Endothelial cell of umbilical vein (primary cell): ENCODE data around the gene CRYGN. TPM values are rescaled to one million over a fixed set of nuclear protein-coding genes. Genes with fewer than 3 reads are reported as not detected.

Experiments used
- BruUV-seq: library from RNA; stranded (reverse); fragments of 400-500 nt; replicated peaks from 2 replicates; lab custom pipeline; 2021; lab: Mats Ljungman, UMichigan
- CTCF ChIA-PET: fragments of 300-600, 350-600 bp; sonication (Branson Sonifier 250); formaldehyde crosslinking; loops from one replicate; lab custom pipeline; 2021; ENCODE audit warnings: antibody characterized with exemption, inconsistent platforms; lab: Charles Lee
- POLR2A ChIA-PET: fragments of 300-600, 350-600 bp; sonication (Branson Sonifier 250); formaldehyde crosslinking; loops from one replicate; lab custom pipeline; 2021; ENCODE audit warnings: antibody characterized with exemption, inconsistent platforms; lab: Charles Lee
- DNase-seq: peaks from one replicate; pipeline ENCODE4 v3.0.0-alpha.2; 2011; ENCODE audit warnings: low read depth, low spot score
- FAIRE-seq: peaks from 2 replicates; lab custom pipeline; 2011; peaks lifted over from hg19 to GRCh38; lab: Jason Lieb, UNC
- H2AFZ ChIP-seq: 2 replicates; pipeline ENCODE4 v1.6.0; 2012; ENCODE audit warnings: low read depth, low read length, control low read depth, inconsistent platforms
- H3K27ac ChIP-seq: 2 replicates; pipeline ENCODE4 v1.5.1; 2011; ENCODE audit warnings: low read depth, mild to moderate bottlenecking, control low read depth, low read length, moderate library complexity; ENCODE audit not compliant: insufficient read depth
- H3K27me3 ChIP-seq, 2 experiments: 2 replicates each; pipeline versions ENCODE4 v1.6.0 to v1.6.1; 2011; ENCODE audit warnings: low read length in 2 of 2, mixed read lengths in 1 of 2; ENCODE audit not compliant: control insufficient read depth in 2 of 2, insufficient read depth in 2 of 2
- H3K36me3 ChIP-seq, 2 experiments: 2 replicates in 1 of 2; 3 replicates in 1 of 2; pipeline ENCODE4 v1.5.1; 2011; ENCODE audit warnings: low read length in 2 of 2, mild to moderate bottlenecking in 1 of 2, moderate library complexity in 1 of 2; ENCODE audit not compliant: control insufficient read depth in 2 of 2, insufficient read depth in 2 of 2; ENCODE audit errors: extremely low read depth in 1 of 2
- H3K4me1 ChIP-seq: 3 replicates; pipeline ENCODE4 v1.5.1; 2011; ENCODE audit warnings: mild to moderate bottlenecking, low read length; ENCODE audit not compliant: control insufficient read depth, insufficient read depth; ENCODE audit errors: extremely low read depth
- H3K4me2 ChIP-seq: 2 replicates; pipeline ENCODE4 v1.6.1; 2011; ENCODE audit warnings: low read length, control low read depth, mixed read lengths; ENCODE audit not compliant: insufficient read depth
- H3K4me3 ChIP-seq, 3 experiments: fragments of 200-600 bp in 1 of 3; sonication (generic), shearing (Covaris generic) in 1 of 3; replicated peaks in 1 of 3; 2 replicates each; pipeline ENCODE4 v1.5.1; 2011 to 2016; ENCODE audit warnings: control low read depth in 3 of 3, low read length in 3 of 3, mild to moderate bottlenecking in 2 of 3, inconsistent platforms in 1 of 3, low read depth in 1 of 3, moderate library complexity in 1 of 3; ENCODE audit not compliant: insufficient read depth in 1 of 3
- H3K79me2 ChIP-seq: 2 replicates; pipeline ENCODE4 v1.6.0; 2012; ENCODE audit warnings: low read length, inconsistent platforms; ENCODE audit not compliant: control insufficient read depth, insufficient read depth
- H3K9ac ChIP-seq: replicated peaks from 2 replicates; pipeline ENCODE3; 2011; ENCODE audit warnings: low read length, control low read depth; ENCODE audit not compliant: insufficient read depth; ENCODE audit errors: extremely low read depth
- H3K9me1 ChIP-seq: replicated peaks from 3 replicates; pipeline ENCODE4 v1.6.0; 2011; ENCODE audit warnings: mild to moderate bottlenecking, low read length; ENCODE audit not compliant: control insufficient read depth, insufficient read depth; ENCODE audit errors: extremely low read depth
- H3K9me3 ChIP-seq: replicated peaks from 2 replicates; pipeline ENCODE4 v1.5.1; 2012; ENCODE audit warnings: low read length, inconsistent platforms; ENCODE audit not compliant: control insufficient read depth, insufficient read depth
- H4K20me1 ChIP-seq: replicated peaks from 2 replicates; pipeline ENCODE3; 2011; ENCODE audit warnings: mild to moderate bottlenecking, low read length; ENCODE audit not compliant: control insufficient read depth, insufficient read depth; ENCODE audit errors: extremely low read depth
- CTCF ChIP-seq, 2 donors: IDR thresholded peaks; 1 replicate in 1 of 2; 2 replicates in 1 of 2; pipeline ENCODE4 v1.5.1; 2011; ENCODE audit warnings: low read length in 2 of 2, mild to moderate bottlenecking in 2 of 2, moderate library complexity in 2 of 2, control low read depth in 1 of 2, inconsistent platforms in 1 of 2, low read depth in 1 of 2; ENCODE audit not compliant: insufficient read depth in 1 of 2; ENCODE audit errors: extremely low read depth in 1 of 2
- EZH2 ChIP-seq: IDR thresholded peaks from 2 replicates; pipeline ENCODE4 v1.6.1; 2012; ENCODE audit warnings: borderline replicate concordance, low read depth, mild to moderate bottlenecking, moderate library complexity, low read length, inconsistent platforms; ENCODE audit not compliant: severe bottlenecking
- FOS ChIP-seq: IDR thresholded peaks from 2 replicates; pipeline ENCODE4 v1.6.1; 2011; ENCODE audit warnings: mild to moderate bottlenecking, low read length, moderate library complexity, borderline replicate concordance; ENCODE audit not compliant: insufficient read depth
- GATA2 ChIP-seq: IDR thresholded peaks from 2 replicates; pipeline ENCODE4 v1.7.0; 2011; ENCODE audit warnings: low read depth, mild to moderate bottlenecking, moderate library complexity, mixed read lengths, low read length; ENCODE audit not compliant: insufficient read length, insufficient read depth
- JUN ChIP-seq: IDR thresholded peaks from 2 replicates; pipeline ENCODE4 v1.6.1; 2011; ENCODE audit warnings: borderline replicate concordance, low read depth; ENCODE audit not compliant: insufficient read length, insufficient read depth
- MYC ChIP-seq: IDR thresholded peaks from one replicate; pipeline ENCODE4 v1.6.1; 2011; ENCODE audit warnings: mild to moderate bottlenecking, low read depth, low read length
- POLR2A ChIP-seq: IDR thresholded peaks from 2 replicates; pipeline ENCODE4 v1.6.1; 2012; ENCODE audit warnings: low read depth, mild to moderate bottlenecking, control low read depth, low read length
- POLR2AphosphoS5 ChIP-seq: IDR thresholded peaks from 2 replicates; pipeline ENCODE4 v1.6.1; 2012; ENCODE audit warnings: low read depth, mild to moderate bottlenecking, control low read depth, low read length, moderate library complexity; ENCODE audit not compliant: insufficient read depth
- dilution Hi-C: fragments of 300-500 bp; cut with MboI; formaldehyde crosslinking; loops from one replicate; pipeline ENCODE4 v1.15.0; 2019; ENCODE audit warnings: low sequenced_read_pairs; ENCODE audit not compliant: extremely low pct_ligation_motif_present
- intact Hi-C: fragments of 100-400 bp; cut with micrococcal nuclease; formaldehyde crosslinking; loops from one replicate; pipeline ENCODE4 v1.10.0; 2022
- polyA plus RNA-seq, 4 experiments: library from polyadenylated mRNA; depleted of rRNA in 3 of 4; stranded (reverse) in 3 of 4; unstranded in 1 of 4; fragments of >200 nt; gene quantifications; 2 replicates each; pipeline versions ENCODE4 v1.2.1 to v1.2.3, GENCODE V29; 2011 to 2012; ENCODE audit warnings: missing spikeins in 1 of 4
- total RNA-seq: library from RNA; stranded (reverse); gene quantifications from 2 replicates; pipeline ENCODE4 v1.2.3, GENCODE V29; 2021
- TF ChIP-seq, protein P1 (sequence below): IDR thresholded peaks from 2 replicates; pipeline ENCODE4 v1.6.1; 2011; ENCODE audit not compliant: insufficient read depth, insufficient read length

The CRYGN gene
- total and polyA plus RNA-seq, 2 donors (not counting 3 experiments of a cell fraction or from before 2014, with no cell fraction given) = not detected

DNA sequence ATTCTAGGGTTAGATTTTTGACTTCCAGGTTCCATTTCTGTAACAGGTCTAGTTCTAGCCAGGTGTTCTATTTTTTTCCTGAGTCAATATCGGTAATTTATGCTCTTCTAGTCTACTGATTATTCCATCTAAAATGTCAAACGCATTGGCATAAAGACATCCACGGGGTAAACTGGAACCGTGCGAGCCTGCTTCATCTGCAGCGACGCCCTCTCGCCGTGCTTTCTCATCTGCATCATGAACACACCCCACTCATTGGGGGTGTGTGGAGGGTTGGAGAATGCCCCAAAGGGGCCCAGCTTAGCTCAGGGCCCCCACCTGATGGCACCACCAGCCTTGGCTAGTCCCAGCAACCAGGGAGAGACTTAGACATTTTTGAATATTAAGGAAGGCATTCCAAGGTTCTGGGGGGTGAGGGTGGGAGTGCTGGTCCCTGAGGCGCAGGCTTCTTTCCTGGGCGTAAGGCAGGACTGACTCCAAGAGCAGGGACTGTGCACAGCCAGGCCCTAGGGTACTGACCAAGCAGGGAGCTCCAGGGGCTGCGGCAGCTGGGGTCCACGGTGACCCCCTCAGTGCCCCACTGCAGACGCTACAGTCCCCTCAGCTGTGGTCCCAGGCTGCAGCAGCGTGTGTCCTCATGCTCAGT is 12.9 kb upstream of the CRYGN start:
- H3K4me3 ChIP-seq = no peak overlapping the region
- H3K27me3 ChIP-seq = no peaks in the 10 kb centered on the region
- TF ChIP-seq JUN = no peak
- TF ChIP-seq MYC = no peak
- TF ChIP-seq POLR2AphosphoS5 = no peak
- TF ChIP-seq POLR2A = no peak
- no peak for TF ChIP-seq FOS
- no peak for TF ChIP-seq GATA2
- TF ChIP-seq, protein P1, sequence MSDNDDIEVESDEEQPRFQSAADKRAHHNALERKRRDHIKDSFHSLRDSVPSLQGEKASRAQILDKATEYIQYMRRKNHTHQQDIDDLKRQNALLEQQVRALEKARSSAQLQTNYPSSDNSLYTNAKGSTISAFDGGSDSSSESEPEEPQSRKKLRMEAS = no peak
- TF ChIP-seq EZH2 = no peak
- no peak for TF ChIP-seq CTCF (IDR thresholded peaks at IDR 0.05; ENCODE audit: extremely low read depth in 1 of 2, insufficient read depth in 1 of 2, low read depth in 1 of 2, low read length in 2 of 2)
- DNase-seq = no peak
- ChIA-PET CTCF (interaction anchor here (1.5 to 5.3 kb wide), 2 partner anchors 8 to 84 kb away, joined by 3 to 38 read pairs; no protein-coding TSS in a partner anchor), POLR2A (interaction anchor here (0.8 kb wide), 1 partner anchor 103 kb away, joined by 3 read pairs; no protein-coding TSS in a partner anchor)
- dilution Hi-C loops (no loop called here), intact Hi-C loops (no loop called here)
- BruUV-seq = no TSS peak
- no peak overlapping the region for H2AFZ ChIP-seq
- no peaks in the 10 kb centered on the region for H3K9me3 ChIP-seq
- H3K9ac ChIP-seq = no peak overlapping the region
- no peaks in the 10 kb centered on the region for H3K9me1 ChIP-seq
- no peaks in the 10 kb centered on the region for H3K79me2 ChIP-seq
- no peaks in the 10 kb centered on the region for H4K20me1 ChIP-seq
- no peak for FAIRE-seq
- H3K4me1 ChIP-seq = no peaks in the 10 kb centered on the region
- H3K4me2 ChIP-seq = no peak overlapping the region
- no peak overlapping the region for H3K27ac ChIP-seq
- no peaks in the 10 kb centered on the region for H3K36me3 ChIP-seq
